Activated naive CD4-positive, alpha-beta T cell treated with anti-CD3 and anti-CD28 coated beads for 36 hours (primary cell): ENCODE data around the gene SMIM14. TPM values are rescaled to one million over a fixed set of nuclear protein-coding genes. Genes with fewer than 3 reads are reported as not detected.
"Not testable (repeated sequence)": the region's sequence is repeated elsewhere in the genome, so short reads cannot be mapped to it uniquely, and the experiment has no call there.

Experiments
- CTCF ChIA-PET: fragments of 350-600 bp; sonication (Branson Sonifier 250); formaldehyde crosslinking; loops from one replicate; lab custom pipeline; 2021; ENCODE audit warnings: antibody characterized with exemption; lab: Charles Lee
- DNase-seq: peaks from one replicate; pipeline ENCODE4 v3.0.0-alpha.2; 2020
- H3K27ac Mint-ChIP-seq: one replicate; pipeline ENCODE4 v1.8.0; 2021; ENCODE audit warnings: mild to moderate bottlenecking, mixed read lengths
- H3K27me3 Mint-ChIP-seq: one replicate; pipeline ENCODE4 v1.8.0; 2021; ENCODE audit warnings: low read depth, mixed read lengths
- H3K36me3 Mint-ChIP-seq: one replicate; pipeline ENCODE4 v1.8.0; 2021; ENCODE audit warnings: low read depth, mixed read lengths
- H3K4me1 Mint-ChIP-seq: one replicate; pipeline ENCODE4 v1.8.0; 2021; ENCODE audit warnings: low read depth, mixed read lengths
- H3K4me3 Mint-ChIP-seq: one replicate; pipeline ENCODE4 v1.8.0; 2021; ENCODE audit warnings: mild to moderate bottlenecking, moderate library complexity, mixed read lengths
- H3K9me3 Mint-ChIP-seq: one replicate; pipeline ENCODE4 v1.8.0; 2021; ENCODE audit warnings: mixed read lengths
- intact Hi-C: fragments of 100-400 bp; cut with micrococcal nuclease; formaldehyde crosslinking; loops from one replicate; pipeline ENCODE4 v1.15.1; 2023
- total RNA-seq, 2 experiments: library from RNA; stranded (reverse); gene quantifications; one replicate each; pipeline ENCODE4 v1.2.3, GENCODE V29; 2021

The SMIM14 gene
- total RNA-seq, 2 experiments from 2014 or later = 2.7 to 3.9 TPM

- intact Hi-C loops, DNase-seq, CTCF ChIA-PET, H3K4me1 Mint-ChIP-seq, H3K36me3 Mint-ChIP-seq, H3K27ac Mint-ChIP-seq, H3K9me3 Mint-ChIP-seq, H3K27me3 Mint-ChIP-seq, H3K4me3 Mint-ChIP-seq: not testable (repeated sequence)
These were observed 22.6 kb downstream of the SMIM14 start for GRCh38 chr4:39616112-39616511.

- no peak for DNase-seq
- Mint-ChIP-seq H3K4me3 (no peak overlapping the region), H3K27me3 (no peaks in the 10 kb centered on the region), H3K9me3 (no peaks in the 10 kb centered on the region), H3K36me3 (peaks cover 2% of the 10 kb centered on the region), H3K4me1 (peaks cover under 1% of the 10 kb centered on the region), H3K27ac (no peak overlapping the region)
- intact Hi-C loops = loop anchor here (5.0 kb wide), 1 partner anchor 47 kb away; no protein-coding TSS in a partner anchor
- CTCF ChIA-PET = interaction anchor here (0.5 to 0.6 kb wide), 3 partner anchors 23 to 924 kb away, joined by 3 to 4 read pairs (median 3); no protein-coding TSS in a partner anchor
These were observed 24.0 kb downstream of the SMIM14 start for GRCh38 chr4:39614487-39615162.

- intact Hi-C loops = loop anchor here (5.0 kb wide), 1 partner anchor 46 kb away; no protein-coding TSS in a partner anchor
- no peak overlapping the region for H3K27ac Mint-ChIP-seq
- H3K4me1 Mint-ChIP-seq = peaks cover 6% of the 10 kb centered on the region
- H3K36me3 Mint-ChIP-seq = peaks cover 2% of the 10 kb centered on the region
- CTCF ChIA-PET = interaction anchor here (0.7 kb wide), 1 partner anchor 11 kb away, joined by 4 read pairs; no protein-coding TSS in a partner anchor
- no peaks in the 10 kb centered on the region for H3K9me3 Mint-ChIP-seq
- H3K27me3 Mint-ChIP-seq = no peaks in the 10 kb centered on the region
- no peak overlapping the region for H3K4me3 Mint-ChIP-seq
- DNase-seq = no peak
These were observed 25.5 kb downstream of the SMIM14 start for GRCh38 chr4:39613093-39613656.

GRCh38 chr4:39609454-39609931 lies 29.2 kb downstream of the SMIM14 start:
- H3K9me3 Mint-ChIP-seq = peaks cover 6% of the 10 kb centered on the region
- H3K27ac Mint-ChIP-seq = no peak overlapping the region
- no peaks in the 10 kb centered on the region for H3K27me3 Mint-ChIP-seq
- CTCF ChIA-PET = interaction anchor here (0.6 kb wide), 1 partner anchor 749 kb away, joined by 3 read pairs; no protein-coding TSS in a partner anchor
- DNase-seq = no peak
- intact Hi-C loops = no loop called here
- H3K36me3 Mint-ChIP-seq = peaks cover 2% of the 10 kb centered on the region
- H3K4me1 Mint-ChIP-seq = peaks cover 6% of the 10 kb centered on the region
- no peak overlapping the region for H3K4me3 Mint-ChIP-seq

GRCh38 chr4:39608451-39608850 lies 30.2 kb downstream of the SMIM14 start:
- intact Hi-C loops = no loop called here
- Mint-ChIP-seq H3K27me3 (no peaks in the 10 kb centered on the region), H3K4me3 (no peak overlapping the region), H3K36me3 (peaks cover 3% of the 10 kb centered on the region), H3K4me1 (peaks cover 6% of the 10 kb centered on the region), H3K27ac (no peak overlapping the region), H3K9me3 (peaks cover 6% of the 10 kb centered on the region)
- CTCF ChIA-PET = no interaction called here
- no peak for DNase-seq

GRCh38 chr4:39606747-39607146 lies 31.9 kb downstream of the SMIM14 start:
- Mint-ChIP-seq H3K4me3 (no peak overlapping the region), H3K27me3 (no peaks in the 10 kb centered on the region), H3K9me3 (peaks cover 6% of the 10 kb centered on the region), H3K27ac (no peak overlapping the region), H3K4me1 (peaks cover 6% of the 10 kb centered on the region), H3K36me3 (peaks cover 4% of the 10 kb centered on the region)
- no peak for DNase-seq
- intact Hi-C loops = no loop called here
- CTCF ChIA-PET = no interaction called here

GRCh38 chr4:39597695-39598381 lies 40.8 kb downstream of the SMIM14 start:
- Mint-ChIP-seq H3K9me3 (no peaks in the 10 kb centered on the region), H3K27ac (no peak overlapping the region), H3K36me3 (peaks cover 2% of the 10 kb centered on the region), H3K4me1 (no peaks in the 10 kb centered on the region), H3K4me3 (no peak overlapping the region), H3K27me3 (no peaks in the 10 kb centered on the region)
- CTCF ChIA-PET = interaction anchor here (0.7 kb wide), 1 partner anchor 10 kb away, joined by 4 read pairs; no protein-coding TSS in a partner anchor
- DNase-seq = no peak
- intact Hi-C loops = no loop called here

GRCh38 chr4:39596971-39597370 lies 41.7 kb downstream of the SMIM14 start:
- intact Hi-C loops = no loop called here
- CTCF ChIA-PET = no interaction called here
- Mint-ChIP-seq H3K27me3 (no peaks in the 10 kb centered on the region), H3K36me3 (peaks cover 2% of the 10 kb centered on the region), H3K27ac (no peak overlapping the region), H3K4me1 (no peaks in the 10 kb centered on the region), H3K9me3 (no peaks in the 10 kb centered on the region), H3K4me3 (no peak overlapping the region)
- no peak for DNase-seq

GRCh38 chr4:39591290-39591689 lies 47.4 kb downstream of the SMIM14 start:
- intact Hi-C loops = no loop called here
- no peaks in the 10 kb centered on the region for H3K27me3 Mint-ChIP-seq
- no peak overlapping the region for H3K4me3 Mint-ChIP-seq
- no peak for DNase-seq
- H3K36me3 Mint-ChIP-seq = no peaks in the 10 kb centered on the region
- no peak overlapping the region for H3K27ac Mint-ChIP-seq
- no peaks in the 10 kb centered on the region for H3K4me1 Mint-ChIP-seq
- H3K9me3 Mint-ChIP-seq = no peaks in the 10 kb centered on the region
- CTCF ChIA-PET = interaction anchor here (1.5 kb wide), 1 partner anchor 122 kb away, joined by 3 read pairs; no protein-coding TSS in a partner anchor

- Mint-ChIP-seq H3K27me3 (no peaks in the 10 kb centered on the region), H3K4me1 (no peaks in the 10 kb centered on the region), H3K36me3 (no peaks in the 10 kb centered on the region), H3K27ac (no peak overlapping the region), H3K4me3 (no peak overlapping the region), H3K9me3 (no peaks in the 10 kb centered on the region)
- no peak for DNase-seq
- intact Hi-C loops = loop anchor here (1.0 kb wide), 1 partner anchor 11 kb away; no protein-coding TSS in a partner anchor
- CTCF ChIA-PET = interaction anchor here (0.6 to 0.8 kb wide), 2 partner anchors 10 to 46 kb away, joined by 3 to 4 read pairs; no protein-coding TSS in a partner anchor
These were observed 50.8 kb downstream of the SMIM14 start for GRCh38 chr4:39587881-39588280.

GRCh38 chr4:39574946-39575345 lies 63.7 kb downstream of the SMIM14 start:
- no peak for DNase-seq
- Mint-ChIP-seq H3K27ac (no peak overlapping the region), H3K36me3 (no peaks in the 10 kb centered on the region), H3K9me3 (no peaks in the 10 kb centered on the region), H3K4me1 (no peaks in the 10 kb centered on the region), H3K27me3 (no peaks in the 10 kb centered on the region), H3K4me3 (no peak overlapping the region)
- CTCF ChIA-PET = no interaction called here
- intact Hi-C loops = no loop called here

GRCh38 chr4:39571504-39571903 lies 67.2 kb downstream of the SMIM14 start:
- H3K4me3 Mint-ChIP-seq = no peak overlapping the region
- peaks cover 2% of the 10 kb centered on the region for H3K4me1 Mint-ChIP-seq
- no peaks in the 10 kb centered on the region for H3K36me3 Mint-ChIP-seq
- CTCF ChIA-PET = interaction anchor here (0.7 kb wide), 1 partner anchor 578 kb away, joined by 4 read pairs; no protein-coding TSS in a partner anchor
- intact Hi-C loops = no loop called here
- no peaks in the 10 kb centered on the region for H3K9me3 Mint-ChIP-seq
- no peak for DNase-seq
- no peaks in the 10 kb centered on the region for H3K27me3 Mint-ChIP-seq
- no peak overlapping the region for H3K27ac Mint-ChIP-seq
